ENCODE data around the gene CENATAC.

CENATAC gene

GRCh38 chr11:119041821-119042514 is 44.0 kb downstream of the CENATAC start:
- DNase-seq (ENCODE audit: low read depth) = no peak
- H3K4me3 ChIP-seq (ENCODE audit: control insufficient read depth, low read depth, low read length) = no peak overlapping the region
- no peak for TF ChIP-seq CTCF (IDR thresholded peaks at IDR 0.05; ENCODE audit: control insufficient read depth, insufficient read depth, low read depth, low read length, missing control alignments)

GRCh38 chr11:119042927-119043326 is 45.0 kb downstream of the CENATAC start:
- TF ChIP-seq CTCF (IDR thresholded peaks at IDR 0.05; ENCODE audit: control insufficient read depth, insufficient read depth, low read depth, low read length, missing control alignments) = no peak
- no peak for DNase-seq (ENCODE audit: low read depth)
- H3K4me3 ChIP-seq (ENCODE audit: control insufficient read depth, low read depth, low read length) = no peak overlapping the region

- no peak for DNase-seq (ENCODE audit: low read depth)
- no peak overlapping the region for H3K4me3 ChIP-seq (ENCODE audit: control insufficient read depth, low read depth, low read length)
- TF ChIP-seq CTCF (IDR thresholded peaks at IDR 0.05; ENCODE audit: control insufficient read depth, insufficient read depth, low read depth, low read length, missing control alignments) = no peak
These were observed 46.8 kb downstream of the CENATAC start for GRCh38 chr11:119044708-119045107.

GRCh38 chr11:119046489-119046888 is 48.6 kb downstream of the CENATAC start:
- no peak for DNase-seq (ENCODE audit: low read depth)
- TF ChIP-seq CTCF (IDR thresholded peaks at IDR 0.05; ENCODE audit: control insufficient read depth, insufficient read depth, low read depth, low read length, missing control alignments) = no peak
- no peak overlapping the region for H3K4me3 ChIP-seq (ENCODE audit: control insufficient read depth, low read depth, low read length)

- no peak overlapping the region for H3K4me3 ChIP-seq (ENCODE audit: control insufficient read depth, low read depth, low read length)
- TF ChIP-seq CTCF (IDR thresholded peaks at IDR 0.05; ENCODE audit: control insufficient read depth, insufficient read depth, low read depth, low read length, missing control alignments) = no peak
- no peak for DNase-seq (ENCODE audit: low read depth)
These were observed 49.3 kb downstream of the CENATAC start for GRCh38 chr11:119047205-119047604.

GRCh38 chr11:119048644-119049043 is 50.7 kb downstream of the CENATAC start:
- TF ChIP-seq CTCF (IDR thresholded peaks at IDR 0.05; ENCODE audit: control insufficient read depth, insufficient read depth, low read depth, low read length, missing control alignments) = no peak
- DNase-seq (ENCODE audit: low read depth) = no peak
- H3K4me3 ChIP-seq (ENCODE audit: control insufficient read depth, low read depth, low read length) = no peak overlapping the region
